Fibroblast of upper back skin (primary cell): ENCODE data around the gene CCL22.
A peak's percentile ranks its signal among the peaks of the same experiment; 100 is the strongest.
"Not testable (repeated sequence)": the region's sequence is repeated elsewhere in the genome, so short reads cannot be mapped to it uniquely, and the experiment has no call there.

Experiments used
- DNase-seq: peaks from one replicate; pipeline ENCODE4 v3.0.0-alpha.2; 2013

Gene CCL22

GRCh38 chr16:57348327-57348726, 10.3 kb upstream of the CCL22 start:
- DNase-seq, result no peak

GRCh38 chr16:57349212-57350031, 9.2 kb upstream of the CCL22 start:
- no peak for DNase-seq

GRCh38 chr16:57352636-57353047, 5.9 kb upstream of the CCL22 start:
- no peak for DNase-seq

- DNase-seq, result no peak
Observed at GRCh38 chr16:57354311-57354710, 4.3 kb upstream of the CCL22 start.

GRCh38 chr16:57355898-57356414, 2.6 kb upstream of the CCL22 start:
- no peak for DNase-seq

GRCh38 chr16:57356547-57356946, 2.0 kb upstream of the CCL22 start:
- DNase-seq, result no peak

GRCh38 chr16:57357330-57358085, 1.1 kb upstream of the CCL22 start:
- DNase-seq, result no peak

GRCh38 chr16:57358086-57358420, 530 bp upstream of the CCL22 start:
- no peak for DNase-seq

- DNase-seq, result no peak
Observed at GRCh38 chr16:57360321-57360935, 1.8 kb downstream of the CCL22 start.

- no peak for DNase-seq
Observed at GRCh38 chr16:57361404-57361803, 2.8 kb downstream of the CCL22 start.

- no peak for DNase-seq
Observed at GRCh38 chr16:57364143-57364542, 5.6 kb downstream of the CCL22 start.

GRCh38 chr16:57366544-57367040, 8.0 kb downstream of the CCL22 start:
- no peak for DNase-seq

- DNase-seq, result no peak
Observed at GRCh38 chr16:57367116-57367752, 8.7 kb downstream of the CCL22 start.

GRCh38 chr16:57371494-57372371, 13.2 kb downstream of the CCL22 start:
- DNase-seq, result no peak

- peak; percentile 27 for DNase-seq
Observed at GRCh38 chr16:57372372-57373116, 14.0 kb downstream of the CCL22 start, which contains the start of gene CX3CL1. CX3CL1 (plus strand) TSS chr16:57372490; CDS start chr16:57372569, 79 bp downstream.

- DNase-seq, result no peak
Observed at GRCh38 chr16:57373117-57373947, 14.7 kb downstream of the CCL22 start.

GRCh38 chr16:57374067-57374534, 15.5 kb downstream of the CCL22 start:
- DNase-seq, result no peak

GRCh38 chr16:57374925-57375465, 16.4 kb downstream of the CCL22 start:
- DNase-seq, result not testable (repeated sequence)

- no peak for DNase-seq
Observed at GRCh38 chr16:57376313-57376818, 17.8 kb downstream of the CCL22 start.
